Tibial nerve (tissue), 4 donors: ENCODE measurements around the gene TIGD6.

Experiments used
- EP300 ChIP-seq, 2 donors: sonication (generic); formaldehyde crosslinking; IDR thresholded peaks; one replicate each; pipeline ENCODE4 v1.6.1; 2017; ENCODE audit warnings: antibody characterized with exemption in 2 of 2, mild to moderate bottlenecking in 1 of 2
- POLR2A ChIP-seq, 2 donors: fragments of 450-650 bp; IDR thresholded peaks; one replicate each; pipeline ENCODE4 v1.6.1; 2017; ENCODE audit warnings: antibody characterized with exemption in 2 of 2, mild to moderate bottlenecking in 2 of 2, moderate library complexity in 2 of 2
- TF ChIP-seq, protein P1 (sequence below), 5 experiments: fragments of 200-600 bp in 3 of 5; fragments of 450-650 bp in 2 of 5; sonication (generic) in 3 of 5; IDR thresholded peaks; one replicate each; pipeline ENCODE4 v1.5.1; 2016 to 2019; ENCODE audit warnings: antibody characterized with exemption in 5 of 5, mild to moderate bottlenecking in 3 of 5, moderate library complexity in 2 of 5

DNA sequence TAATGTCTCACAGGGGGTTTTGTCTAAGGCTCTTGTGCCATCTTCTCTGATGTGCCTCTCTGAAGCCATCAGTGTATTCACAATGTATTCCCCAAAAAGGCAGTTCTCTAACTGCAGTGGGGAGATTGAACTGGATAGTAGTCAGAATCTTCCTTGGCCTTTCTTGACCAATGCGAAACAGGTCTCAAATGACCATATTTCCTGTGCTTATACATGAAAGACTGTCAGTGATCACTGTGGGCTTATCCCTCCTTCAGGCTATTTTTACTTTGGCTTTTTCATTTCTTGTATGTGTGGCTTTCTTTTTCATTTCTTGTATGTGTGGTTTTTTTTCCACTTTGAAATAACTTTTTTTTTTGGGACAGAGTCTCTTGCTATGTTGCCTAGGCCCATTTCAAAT, 19.8 kb upstream of the TIGD6 start:
- TF ChIP-seq, protein P1, sequence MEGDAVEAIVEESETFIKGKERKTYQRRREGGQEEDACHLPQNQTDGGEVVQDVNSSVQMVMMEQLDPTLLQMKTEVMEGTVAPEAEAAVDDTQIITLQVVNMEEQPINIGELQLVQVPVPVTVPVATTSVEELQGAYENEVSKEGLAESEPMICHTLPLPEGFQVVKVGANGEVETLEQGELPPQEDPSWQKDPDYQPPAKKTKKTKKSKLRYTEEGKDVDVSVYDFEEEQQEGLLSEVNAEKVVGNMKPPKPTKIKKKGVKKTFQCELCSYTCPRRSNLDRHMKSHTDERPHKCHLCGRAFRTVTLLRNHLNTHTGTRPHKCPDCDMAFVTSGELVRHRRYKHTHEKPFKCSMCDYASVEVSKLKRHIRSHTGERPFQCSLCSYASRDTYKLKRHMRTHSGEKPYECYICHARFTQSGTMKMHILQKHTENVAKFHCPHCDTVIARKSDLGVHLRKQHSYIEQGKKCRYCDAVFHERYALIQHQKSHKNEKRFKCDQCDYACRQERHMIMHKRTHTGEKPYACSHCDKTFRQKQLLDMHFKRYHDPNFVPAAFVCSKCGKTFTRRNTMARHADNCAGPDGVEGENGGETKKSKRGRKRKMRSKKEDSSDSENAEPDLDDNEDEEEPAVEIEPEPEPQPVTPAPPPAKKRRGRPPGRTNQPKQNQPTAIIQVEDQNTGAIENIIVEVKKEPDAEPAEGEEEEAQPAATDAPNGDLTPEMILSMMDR (IDR thresholded peaks at IDR 0.05) = no peak
- no peak for TF ChIP-seq POLR2A (IDR thresholded peaks at IDR 0.05)
- TF ChIP-seq EP300 (IDR thresholded peaks at IDR 0.05) = no peak
